ENCODE data around the gene ZEB1.
"Not testable (repeated sequence)": the region's sequence is repeated elsewhere in the genome, so short reads cannot be mapped to it uniquely, and the experiment has no call there.

- TF ChIP-seq ATF7 (IDR thresholded peaks at IDR 0.05; ENCODE audit: low read depth); PAX8 (IDR thresholded peaks at IDR 0.05); ZNF384 (IDR thresholded peaks at IDR 0.05; ENCODE audit: borderline replicate concordance, low read depth, low read length); ZBTB11 (CRISPR knock-in tag; IDR thresholded peaks at IDR 0.05); EP300 (IDR thresholded peaks at IDR 0.05; ENCODE audit: borderline replicate concordance in 1 of 2, control insufficient read depth in 1 of 2, low read depth in 2 of 2, low read length in 2 of 2); CTCF (IDR thresholded peaks at IDR 0.05 in 2 of 3, conservative IDR thresholded peaks at IDR 0.05 in 1 of 3; ENCODE audit: control insufficient read depth in 2 of 3, extremely low read depth in 1 of 3, insufficient read depth in 1 of 3, low read depth in 3 of 3, low read length in 3 of 3); ATF3 (IDR thresholded peaks at IDR 0.05; ENCODE audit: borderline replicate concordance, extremely low read depth, low read depth, low read length): not testable (repeated sequence)
- TF ChIP-seq, protein P1, sequence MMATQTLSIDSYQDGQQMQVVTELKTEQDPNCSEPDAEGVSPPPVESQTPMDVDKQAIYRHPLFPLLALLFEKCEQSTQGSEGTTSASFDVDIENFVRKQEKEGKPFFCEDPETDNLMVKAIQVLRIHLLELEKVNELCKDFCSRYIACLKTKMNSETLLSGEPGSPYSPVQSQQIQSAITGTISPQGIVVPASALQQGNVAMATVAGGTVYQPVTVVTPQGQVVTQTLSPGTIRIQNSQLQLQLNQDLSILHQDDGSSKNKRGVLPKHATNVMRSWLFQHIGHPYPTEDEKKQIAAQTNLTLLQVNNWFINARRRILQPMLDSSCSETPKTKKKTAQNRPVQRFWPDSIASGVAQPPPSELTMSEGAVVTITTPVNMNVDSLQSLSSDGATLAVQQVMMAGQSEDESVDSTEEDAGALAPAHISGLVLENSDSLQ (IDR thresholded peaks at IDR 0.05) = not testable (repeated sequence)
- TF ChIP-seq, protein P2, sequence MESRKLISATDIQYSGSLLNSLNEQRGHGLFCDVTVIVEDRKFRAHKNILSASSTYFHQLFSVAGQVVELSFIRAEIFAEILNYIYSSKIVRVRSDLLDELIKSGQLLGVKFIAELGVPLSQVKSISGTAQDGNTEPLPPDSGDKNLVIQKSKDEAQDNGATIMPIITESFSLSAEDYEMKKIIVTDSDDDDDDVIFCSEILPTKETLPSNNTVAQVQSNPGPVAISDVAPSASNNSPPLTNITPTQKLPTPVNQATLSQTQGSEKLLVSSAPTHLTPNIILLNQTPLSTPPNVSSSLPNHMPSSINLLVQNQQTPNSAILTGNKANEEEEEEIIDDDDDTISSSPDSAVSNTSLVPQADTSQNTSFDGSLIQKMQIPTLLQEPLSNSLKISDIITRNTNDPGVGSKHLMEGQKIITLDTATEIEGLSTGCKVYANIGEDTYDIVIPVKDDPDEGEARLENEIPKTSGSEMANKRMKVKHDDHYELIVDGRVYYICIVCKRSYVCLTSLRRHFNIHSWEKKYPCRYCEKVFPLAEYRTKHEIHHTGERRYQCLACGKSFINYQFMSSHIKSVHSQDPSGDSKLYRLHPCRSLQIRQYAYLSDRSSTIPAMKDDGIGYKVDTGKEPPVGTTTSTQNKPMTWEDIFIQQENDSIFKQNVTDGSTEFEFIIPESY (IDR thresholded peaks at IDR 0.05) = not testable (repeated sequence)
Observed at GRCh38 chr10:31405829-31406228, 86.8 kb downstream of the ZEB1 start.
